Upper lobe of right lung (tissue), 1 donor: Measurements from ENCODE around the gene TBC1D2. TPM values are rescaled to one million over a fixed set of nuclear protein-coding genes. Genes with fewer than 3 reads are reported as not detected.
A peak's percentile ranks its signal among the peaks of the same experiment; 100 is the strongest.

ENCODE experiments used
- ATAC-seq: fragments of 200-7000 bp; cut with Tn5 transposase; one replicate; pipeline ENCODE4 v1.9.1; 2020; ENCODE audit warnings: mild to moderate bottlenecking, moderate library complexity
- DNase-seq: peaks from one replicate; pipeline ENCODE4 v3.0.0-alpha.2; 2020
- H3K27ac ChIP-seq: fragments of 200-600 bp; one replicate; pipeline ENCODE4 v1.8.0; 2022
- H3K27me3 ChIP-seq: fragments of 200-600 bp; one replicate; pipeline ENCODE4 v1.8.0; 2022; ENCODE audit warnings: mild to moderate bottlenecking
- H3K36me3 ChIP-seq: fragments of 200-600 bp; one replicate; pipeline ENCODE4 v1.8.0; 2022
- H3K4me1 ChIP-seq: fragments of 200-600 bp; one replicate; pipeline ENCODE4 v1.8.0; 2022
- H3K4me3 ChIP-seq: fragments of 200-600 bp; one replicate; pipeline ENCODE4 v1.8.0; 2022; ENCODE audit warnings: mild to moderate bottlenecking
- H3K9me3 ChIP-seq: fragments of 200-600 bp; one replicate; pipeline ENCODE4 v1.8.0; 2022
- CTCF ChIP-seq: fragments of 200-600 bp; IDR thresholded peaks from one replicate; pipeline ENCODE4 v1.8.0; 2022; ENCODE audit warnings: antibody characterized with exemption
- intact Hi-C: fragments of 100-400 bp; cut with DNase I; formaldehyde crosslinking; loops from one replicate; pipeline ENCODE4 v1.11.0; 2022
- total RNA-seq: library from RNA; stranded (reverse); fragmentation: NEBNext Ultra II Directional; extraction: Animal tissue kit (Norgen Biotek cat#: 25700); gene quantifications from one replicate; pipeline ENCODE4 v1.2.1, GENCODE V29; 2021
- donor health status: DM: no; HTN: yes; CAD: no; lungs with severe emphysema.

Gene TBC1D2
- total RNA-seq, 1 donor from 2014 or later = 71.8 TPM

- H3K27ac ChIP-seq = no peak overlapping the region
- H3K36me3 ChIP-seq = no peaks in the 10 kb centered on the region
- no peaks in the 10 kb centered on the region for H3K9me3 ChIP-seq
- no peak overlapping the region for H3K4me3 ChIP-seq
- no peaks in the 10 kb centered on the region for H3K27me3 ChIP-seq
- intact Hi-C loops = no loop called here
- H3K4me1 ChIP-seq = peaks cover 3% of the 10 kb centered on the region
- no peak for DNase-seq
- TF ChIP-seq CTCF = no peak
- no peak for ATAC-seq
Measured at GRCh38 chr9:98182889-98183599, 72.4 kb downstream of the TBC1D2 start.

- Histone ChIP-seq H3K9me3 (no peaks in the 10 kb centered on the region), H3K27ac (no peak overlapping the region), H3K4me3 (no peak overlapping the region), H3K4me1 (peaks cover 3% of the 10 kb centered on the region), H3K27me3 (no peaks in the 10 kb centered on the region), H3K36me3 (no peaks in the 10 kb centered on the region)
- DNase-seq = no peak
- intact Hi-C loops = no loop called here
- no peak for TF ChIP-seq CTCF
- no peak for ATAC-seq
Measured at GRCh38 chr9:98182069-98182820, 73.2 kb downstream of the TBC1D2 start.

GRCh38 chr9:98181746-98182068 lies 73.7 kb downstream of the TBC1D2 start:
- no peaks in the 10 kb centered on the region for H3K27me3 ChIP-seq
- H3K4me1 ChIP-seq = peaks cover 8% of the 10 kb centered on the region
- no peaks in the 10 kb centered on the region for H3K36me3 ChIP-seq
- no peak overlapping the region for H3K27ac ChIP-seq
- H3K9me3 ChIP-seq = no peaks in the 10 kb centered on the region
- no peak for TF ChIP-seq CTCF
- ATAC-seq = no peak
- no peak overlapping the region for H3K4me3 ChIP-seq
- no peak for DNase-seq
- intact Hi-C loops = no loop called here

- Histone ChIP-seq H3K27ac (no peak overlapping the region), H3K9me3 (no peaks in the 10 kb centered on the region), H3K36me3 (no peaks in the 10 kb centered on the region), H3K4me3 (no peak overlapping the region), H3K27me3 (no peaks in the 10 kb centered on the region), H3K4me1 (peaks cover 8% of the 10 kb centered on the region)
- DNase-seq (no peak), ATAC-seq (no peak)
- intact Hi-C loops = no loop called here
- TF ChIP-seq CTCF = no peak
Measured at GRCh38 chr9:98180996-98181395, 74.5 kb downstream of the TBC1D2 start.

DNA sequence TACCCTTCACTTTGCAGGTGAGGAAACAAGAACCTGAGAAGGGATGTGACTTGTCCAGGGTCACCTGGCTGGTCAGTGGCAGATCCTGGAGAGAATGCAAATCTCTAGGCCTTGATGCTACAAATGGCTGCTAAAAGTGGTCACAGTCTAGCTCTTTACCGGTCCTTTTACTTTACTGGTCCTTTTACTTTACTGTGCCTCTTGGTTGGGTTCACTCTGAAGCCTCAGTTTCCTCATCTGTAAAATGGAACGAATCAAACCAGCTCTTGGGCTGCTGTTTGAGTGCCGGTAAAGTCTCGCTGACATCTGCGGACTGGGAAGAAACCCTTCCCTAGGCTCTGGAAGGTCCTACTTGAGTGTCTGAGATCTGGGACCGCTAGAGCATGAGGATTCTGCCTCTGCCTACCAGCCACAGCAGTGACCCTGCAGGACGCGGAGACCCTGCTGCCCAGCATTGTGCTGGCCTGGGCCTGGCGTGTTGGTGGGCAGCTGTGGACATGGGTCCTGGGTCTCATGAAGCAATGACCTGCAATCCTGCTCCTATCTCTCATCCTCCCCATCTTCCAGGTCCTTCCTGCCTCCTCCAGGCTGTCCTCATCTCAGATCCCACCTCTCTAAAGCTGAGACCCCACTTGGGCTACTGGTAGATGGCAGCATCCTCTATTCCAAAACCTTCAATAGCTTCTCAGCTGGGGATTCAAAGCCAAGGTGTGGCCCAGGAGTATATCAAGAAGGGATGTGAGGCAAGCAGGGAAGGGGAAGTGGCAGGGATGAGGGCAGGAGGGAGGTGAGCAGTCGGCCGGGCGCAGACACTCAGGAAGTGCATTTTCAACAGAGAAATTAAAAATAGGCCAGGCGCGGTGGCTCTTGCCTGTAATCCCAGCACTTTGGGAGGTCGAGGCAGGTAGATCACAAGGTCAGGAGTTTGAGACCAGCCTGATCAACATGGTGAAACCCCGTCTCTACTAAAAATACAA lies 76.3 kb downstream of the TBC1D2 start:
- Histone ChIP-seq H3K9me3 (no peaks in the 10 kb centered on the region), H3K27ac (no peak overlapping the region), H3K27me3 (no peaks in the 10 kb centered on the region), H3K4me3 (no peak overlapping the region), H3K4me1 (peaks cover 5% of the 10 kb centered on the region), H3K36me3 (no peaks in the 10 kb centered on the region)
- no peak for DNase-seq
- peak; percentile 37 for ATAC-seq
- no peak for TF ChIP-seq CTCF
- intact Hi-C loops = no loop called here
